ENCODE data around the gene HTT. TPM values are rescaled to one million over a fixed set of nuclear protein-coding genes. Genes with fewer than 3 reads are reported as not detected.

Gene HTT
- total and polyA plus RNA-seq, 2 of the 13 experiments (the other 11 are each of a cell fraction or from before 2014, with no cell fraction given), result 17.5 to 19.5 TPM

GRCh38 chr4:3292571-3293400, 218.3 kb downstream of the HTT start, which contains the start of gene RGS12 (continued):
- TF ChIP-seq THYN1 (CRISPR knock-in tag; IDR thresholded peaks at IDR 0.05; ENCODE audit: borderline replicate concordance, low read depth) (no peak), SIN3B (IDR thresholded peaks at IDR 0.05; ENCODE audit: low read length) (no peak), ZNF556 (CRISPR knock-in tag; IDR thresholded peaks at IDR 0.05; ENCODE audit: borderline replicate concordance) (no peak; the same call in 1 of the 2 replicates), MXI1 (IDR thresholded peaks at IDR 0.05; ENCODE audit: borderline replicate concordance, low read depth, low read length) (peak; percentile 91; the same call in 2 of the 3 replicates), KLF6 (CRISPR knock-in tag; IDR thresholded peaks at IDR 0.05) (no peak), ZZZ3 (CRISPR knock-in tag; IDR thresholded peaks at IDR 0.05; ENCODE audit: borderline replicate concordance) (no peak), DMAP1 (CRISPR knock-in tag; IDR thresholded peaks at IDR 0.05) (no peak), MEIS1 (CRISPR knock-in tag; IDR thresholded peaks at IDR 0.05; ENCODE audit: borderline replicate concordance) (no peak), TCF7 (IDR thresholded peaks at IDR 0.05; ENCODE audit: low read depth) (no peak)
- TF ChIP-seq, protein P1, sequence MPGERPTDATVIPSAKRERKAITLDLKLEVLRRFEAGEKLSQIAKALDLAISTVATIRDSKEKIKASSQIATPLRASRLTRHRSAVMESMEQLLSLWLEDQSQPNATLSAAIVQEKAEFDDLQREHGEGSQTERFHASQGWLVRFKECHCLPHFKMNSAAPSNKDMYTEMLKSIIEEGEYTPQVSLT (CRISPR knock-in tag; IDR thresholded peaks at IDR 0.05; ENCODE audit: borderline replicate concordance, low read depth), result no peak
- TF ChIP-seq, protein P2, sequence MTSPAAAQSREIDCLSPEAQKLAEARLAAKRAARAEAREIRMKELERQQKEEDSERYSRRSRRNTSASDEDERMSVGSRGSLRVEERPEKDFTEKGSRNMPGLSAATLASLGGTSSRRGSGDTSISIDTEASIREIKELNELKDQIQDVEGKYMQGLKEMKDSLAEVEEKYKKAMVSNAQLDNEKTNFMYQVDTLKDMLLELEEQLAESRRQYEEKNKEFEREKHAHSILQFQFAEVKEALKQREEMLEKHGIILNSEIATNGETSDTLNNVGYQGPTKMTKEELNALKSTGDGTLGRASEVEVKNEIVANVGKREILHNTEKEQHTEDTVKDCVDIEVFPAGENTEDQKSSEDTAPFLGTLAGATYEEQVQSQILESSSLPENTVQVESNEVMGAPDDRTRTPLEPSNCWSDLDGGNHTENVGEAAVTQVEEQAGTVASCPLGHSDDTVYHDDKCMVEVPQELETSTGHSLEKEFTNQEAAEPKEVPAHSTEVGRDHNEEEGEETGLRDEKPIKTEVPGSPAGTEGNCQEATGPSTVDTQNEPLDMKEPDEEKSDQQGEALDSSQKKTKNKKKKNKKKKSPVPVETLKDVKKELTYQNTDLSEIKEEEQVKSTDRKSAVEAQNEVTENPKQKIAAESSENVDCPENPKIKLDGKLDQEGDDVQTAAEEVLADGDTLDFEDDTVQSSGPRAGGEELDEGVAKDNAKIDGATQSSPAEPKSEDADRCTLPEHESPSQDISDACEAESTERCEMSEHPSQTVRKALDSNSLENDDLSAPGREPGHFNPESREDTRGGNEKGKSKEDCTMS (CRISPR knock-in tag; conservative IDR thresholded peaks at IDR 0.05), result no peak
- TF ChIP-seq, protein P3, sequence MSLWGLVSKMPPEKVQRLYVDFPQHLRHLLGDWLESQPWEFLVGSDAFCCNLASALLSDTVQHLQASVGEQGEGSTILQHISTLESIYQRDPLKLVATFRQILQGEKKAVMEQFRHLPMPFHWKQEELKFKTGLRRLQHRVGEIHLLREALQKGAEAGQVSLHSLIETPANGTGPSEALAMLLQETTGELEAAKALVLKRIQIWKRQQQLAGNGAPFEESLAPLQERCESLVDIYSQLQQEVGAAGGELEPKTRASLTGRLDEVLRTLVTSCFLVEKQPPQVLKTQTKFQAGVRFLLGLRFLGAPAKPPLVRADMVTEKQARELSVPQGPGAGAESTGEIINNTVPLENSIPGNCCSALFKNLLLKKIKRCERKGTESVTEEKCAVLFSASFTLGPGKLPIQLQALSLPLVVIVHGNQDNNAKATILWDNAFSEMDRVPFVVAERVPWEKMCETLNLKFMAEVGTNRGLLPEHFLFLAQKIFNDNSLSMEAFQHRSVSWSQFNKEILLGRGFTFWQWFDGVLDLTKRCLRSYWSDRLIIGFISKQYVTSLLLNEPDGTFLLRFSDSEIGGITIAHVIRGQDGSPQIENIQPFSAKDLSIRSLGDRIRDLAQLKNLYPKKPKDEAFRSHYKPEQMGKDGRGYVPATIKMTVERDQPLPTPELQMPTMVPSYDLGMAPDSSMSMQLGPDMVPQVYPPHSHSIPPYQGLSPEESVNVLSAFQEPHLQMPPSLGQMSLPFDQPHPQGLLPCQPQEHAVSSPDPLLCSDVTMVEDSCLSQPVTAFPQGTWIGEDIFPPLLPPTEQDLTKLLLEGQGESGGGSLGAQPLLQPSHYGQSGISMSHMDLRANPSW (CRISPR knock-in tag; IDR thresholded peaks at IDR 0.05; ENCODE audit: borderline replicate concordance), result no peak
- TF ChIP-seq, protein P4, sequence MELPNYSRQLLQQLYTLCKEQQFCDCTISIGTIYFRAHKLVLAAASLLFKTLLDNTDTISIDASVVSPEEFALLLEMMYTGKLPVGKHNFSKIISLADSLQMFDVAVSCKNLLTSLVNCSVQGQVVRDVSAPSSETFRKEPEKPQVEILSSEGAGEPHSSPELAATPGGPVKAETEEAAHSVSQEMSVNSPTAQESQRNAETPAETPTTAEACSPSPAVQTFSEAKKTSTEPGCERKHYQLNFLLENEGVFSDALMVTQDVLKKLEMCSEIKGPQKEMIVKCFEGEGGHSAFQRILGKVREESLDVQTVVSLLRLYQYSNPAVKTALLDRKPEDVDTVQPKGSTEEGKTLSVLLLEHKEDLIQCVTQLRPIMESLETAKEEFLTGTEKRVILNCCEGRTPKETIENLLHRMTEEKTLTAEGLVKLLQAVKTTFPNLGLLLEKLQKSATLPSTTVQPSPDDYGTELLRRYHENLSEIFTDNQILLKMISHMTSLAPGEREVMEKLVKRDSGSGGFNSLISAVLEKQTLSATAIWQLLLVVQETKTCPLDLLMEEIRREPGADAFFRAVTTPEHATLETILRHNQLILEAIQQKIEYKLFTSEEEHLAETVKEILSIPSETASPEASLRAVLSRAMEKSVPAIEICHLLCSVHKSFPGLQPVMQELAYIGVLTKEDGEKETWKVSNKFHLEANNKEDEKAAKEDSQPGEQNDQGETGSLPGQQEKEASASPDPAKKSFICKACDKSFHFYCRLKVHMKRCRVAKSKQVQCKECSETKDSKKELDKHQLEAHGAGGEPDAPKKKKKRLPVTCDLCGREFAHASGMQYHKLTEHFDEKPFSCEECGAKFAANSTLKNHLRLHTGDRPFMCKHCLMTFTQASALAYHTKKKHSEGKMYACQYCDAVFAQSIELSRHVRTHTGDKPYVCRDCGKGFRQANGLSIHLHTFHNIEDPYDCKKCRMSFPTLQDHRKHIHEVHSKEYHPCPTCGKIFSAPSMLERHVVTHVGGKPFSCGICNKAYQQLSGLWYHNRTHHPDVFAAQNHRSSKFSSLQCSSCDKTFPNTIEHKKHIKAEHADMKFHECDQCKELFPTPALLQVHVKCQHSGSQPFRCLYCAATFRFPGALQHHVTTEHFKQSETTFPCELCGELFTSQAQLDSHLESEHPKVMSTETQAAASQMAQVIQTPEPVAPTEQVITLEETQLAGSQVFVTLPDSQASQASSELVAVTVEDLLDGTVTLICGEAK (IDR thresholded peaks at IDR 0.05), result no peak
- TF ChIP-seq, protein P4 (CRISPR knock-in tag; IDR thresholded peaks at IDR 0.05), result no peak; the same call in 1 of the 2 replicates

Measured in HepG2 (cell line).